Measurements from ENCODE around the gene MEI4.

DNA sequence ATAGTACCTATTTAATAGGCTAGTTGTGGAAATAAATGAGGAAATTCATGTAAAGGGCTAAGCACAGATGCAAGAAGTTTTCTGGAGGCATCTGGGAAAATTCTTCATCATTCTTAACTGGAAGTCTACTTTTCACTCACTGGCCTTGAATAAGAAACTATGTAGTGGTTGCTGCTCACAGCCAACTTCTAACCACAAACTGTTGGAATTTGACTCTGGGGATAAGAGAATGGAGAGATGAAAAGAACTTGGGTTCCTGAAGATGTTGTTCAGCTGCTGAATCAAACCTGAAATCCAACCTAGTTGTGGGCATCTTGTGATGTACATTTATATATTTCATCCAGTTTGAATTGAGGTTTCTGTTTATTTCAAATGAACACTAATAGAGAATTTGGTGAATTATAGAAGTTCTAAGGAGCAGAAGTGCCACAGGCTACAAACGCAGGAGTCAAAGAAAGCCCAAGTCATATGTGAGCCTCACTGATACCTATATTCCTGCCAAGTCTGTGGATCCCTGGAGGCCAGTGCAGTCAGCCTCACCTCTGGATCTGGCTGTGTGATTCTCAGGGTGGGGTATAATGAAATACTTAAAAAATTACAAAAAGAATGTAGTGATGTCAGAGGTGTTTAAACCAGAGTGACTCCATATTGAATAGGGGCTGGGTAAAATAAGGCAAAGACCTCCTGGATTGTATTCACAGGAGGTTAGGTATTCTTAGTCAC is 18.7 kb upstream of the MEI4 start:
- TF ChIP-seq, protein P1, sequence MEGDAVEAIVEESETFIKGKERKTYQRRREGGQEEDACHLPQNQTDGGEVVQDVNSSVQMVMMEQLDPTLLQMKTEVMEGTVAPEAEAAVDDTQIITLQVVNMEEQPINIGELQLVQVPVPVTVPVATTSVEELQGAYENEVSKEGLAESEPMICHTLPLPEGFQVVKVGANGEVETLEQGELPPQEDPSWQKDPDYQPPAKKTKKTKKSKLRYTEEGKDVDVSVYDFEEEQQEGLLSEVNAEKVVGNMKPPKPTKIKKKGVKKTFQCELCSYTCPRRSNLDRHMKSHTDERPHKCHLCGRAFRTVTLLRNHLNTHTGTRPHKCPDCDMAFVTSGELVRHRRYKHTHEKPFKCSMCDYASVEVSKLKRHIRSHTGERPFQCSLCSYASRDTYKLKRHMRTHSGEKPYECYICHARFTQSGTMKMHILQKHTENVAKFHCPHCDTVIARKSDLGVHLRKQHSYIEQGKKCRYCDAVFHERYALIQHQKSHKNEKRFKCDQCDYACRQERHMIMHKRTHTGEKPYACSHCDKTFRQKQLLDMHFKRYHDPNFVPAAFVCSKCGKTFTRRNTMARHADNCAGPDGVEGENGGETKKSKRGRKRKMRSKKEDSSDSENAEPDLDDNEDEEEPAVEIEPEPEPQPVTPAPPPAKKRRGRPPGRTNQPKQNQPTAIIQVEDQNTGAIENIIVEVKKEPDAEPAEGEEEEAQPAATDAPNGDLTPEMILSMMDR (IDR thresholded peaks at IDR 0.05; ENCODE audit: borderline replicate concordance, extremely low read depth, low read length, poor library complexity, severe bottlenecking), result no peak
- no peak for TF ChIP-seq EZH2 (IDR thresholded peaks at IDR 0.05; ENCODE audit: borderline replicate concordance, low read depth, low read length, severe bottlenecking)
